GM12873 (cell line): Measurements from ENCODE around the gene MYL5.

Experiments
- TF ChIP-seq, protein P1 (sequence below): IDR thresholded peaks from 2 replicates; pipeline ENCODE4 v1.5.1; 2012; ENCODE audit warnings: low read depth, mild to moderate bottlenecking, moderate library complexity, low read length, control low read depth; ENCODE audit not compliant: insufficient read depth; ENCODE audit errors: missing control alignments

The MYL5 gene

DNA sequence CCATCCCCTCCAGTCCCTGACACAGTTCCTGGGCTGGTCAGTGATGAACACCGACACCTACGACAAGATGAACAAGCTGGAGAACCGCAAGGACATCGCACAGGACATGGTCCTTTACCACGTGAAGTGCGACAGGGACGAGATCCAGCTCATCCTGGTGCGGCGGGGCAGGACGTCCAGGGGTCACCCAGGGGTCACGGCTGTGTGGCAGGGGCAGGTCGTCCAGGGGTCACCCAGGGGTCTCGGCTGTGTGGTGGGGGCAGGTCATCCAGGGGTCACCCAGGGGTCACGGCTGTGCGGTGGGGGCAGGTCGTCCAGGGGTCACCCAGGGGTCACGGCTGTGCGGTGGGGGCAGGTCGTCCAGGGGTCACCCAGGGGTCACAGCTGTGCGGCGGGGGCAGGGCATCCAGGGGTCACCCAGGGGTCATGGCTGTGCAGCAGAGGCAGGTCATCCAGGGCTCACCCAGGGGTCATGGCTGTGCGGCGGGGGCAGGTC is 17.0 kb upstream of the MYL5 start:
- TF ChIP-seq, protein P1, sequence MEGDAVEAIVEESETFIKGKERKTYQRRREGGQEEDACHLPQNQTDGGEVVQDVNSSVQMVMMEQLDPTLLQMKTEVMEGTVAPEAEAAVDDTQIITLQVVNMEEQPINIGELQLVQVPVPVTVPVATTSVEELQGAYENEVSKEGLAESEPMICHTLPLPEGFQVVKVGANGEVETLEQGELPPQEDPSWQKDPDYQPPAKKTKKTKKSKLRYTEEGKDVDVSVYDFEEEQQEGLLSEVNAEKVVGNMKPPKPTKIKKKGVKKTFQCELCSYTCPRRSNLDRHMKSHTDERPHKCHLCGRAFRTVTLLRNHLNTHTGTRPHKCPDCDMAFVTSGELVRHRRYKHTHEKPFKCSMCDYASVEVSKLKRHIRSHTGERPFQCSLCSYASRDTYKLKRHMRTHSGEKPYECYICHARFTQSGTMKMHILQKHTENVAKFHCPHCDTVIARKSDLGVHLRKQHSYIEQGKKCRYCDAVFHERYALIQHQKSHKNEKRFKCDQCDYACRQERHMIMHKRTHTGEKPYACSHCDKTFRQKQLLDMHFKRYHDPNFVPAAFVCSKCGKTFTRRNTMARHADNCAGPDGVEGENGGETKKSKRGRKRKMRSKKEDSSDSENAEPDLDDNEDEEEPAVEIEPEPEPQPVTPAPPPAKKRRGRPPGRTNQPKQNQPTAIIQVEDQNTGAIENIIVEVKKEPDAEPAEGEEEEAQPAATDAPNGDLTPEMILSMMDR = no peak

DNA sequence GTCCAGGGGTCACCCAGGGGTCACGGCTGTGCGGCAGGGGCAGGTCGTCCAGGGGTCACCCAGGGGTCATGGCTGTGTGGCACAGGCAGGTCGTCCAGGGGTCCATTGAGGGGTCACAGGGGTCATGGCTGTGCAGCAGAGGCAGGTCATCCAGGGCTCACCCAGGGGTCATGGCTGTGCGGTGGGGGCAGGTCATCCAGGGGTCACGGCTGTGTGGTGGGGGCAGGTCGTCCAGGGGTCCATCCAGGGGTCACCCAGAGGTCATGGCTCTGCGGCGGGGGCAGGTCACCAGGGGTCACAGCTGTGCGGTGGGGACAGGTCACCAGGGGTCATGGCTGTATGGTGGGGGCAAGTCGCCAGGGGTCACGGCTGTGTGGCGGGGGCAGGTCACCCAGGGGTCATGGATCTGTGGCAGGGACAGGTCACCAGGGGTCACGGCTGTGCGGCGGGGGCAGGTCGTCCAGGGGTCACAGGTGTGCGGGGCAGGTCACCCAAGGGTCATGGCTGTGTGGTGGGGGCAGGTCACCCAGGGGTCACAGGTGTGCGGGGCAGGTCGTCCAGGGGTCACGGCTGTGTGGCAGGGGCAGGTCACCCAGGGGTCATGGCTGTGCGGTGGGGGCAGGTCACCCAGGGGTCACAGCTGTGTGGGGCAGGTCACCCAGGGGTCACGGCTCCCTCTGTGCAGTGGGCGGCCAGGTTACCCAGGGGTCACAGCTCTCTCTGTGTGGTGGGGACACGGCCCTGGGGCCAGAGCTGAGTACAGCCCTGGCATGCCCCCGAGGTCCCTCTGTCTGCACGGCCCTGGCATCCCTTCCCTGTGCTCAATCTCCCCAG is 16.3 kb upstream of the MYL5 start:
- TF ChIP-seq, protein P1 = no peak

DNA sequence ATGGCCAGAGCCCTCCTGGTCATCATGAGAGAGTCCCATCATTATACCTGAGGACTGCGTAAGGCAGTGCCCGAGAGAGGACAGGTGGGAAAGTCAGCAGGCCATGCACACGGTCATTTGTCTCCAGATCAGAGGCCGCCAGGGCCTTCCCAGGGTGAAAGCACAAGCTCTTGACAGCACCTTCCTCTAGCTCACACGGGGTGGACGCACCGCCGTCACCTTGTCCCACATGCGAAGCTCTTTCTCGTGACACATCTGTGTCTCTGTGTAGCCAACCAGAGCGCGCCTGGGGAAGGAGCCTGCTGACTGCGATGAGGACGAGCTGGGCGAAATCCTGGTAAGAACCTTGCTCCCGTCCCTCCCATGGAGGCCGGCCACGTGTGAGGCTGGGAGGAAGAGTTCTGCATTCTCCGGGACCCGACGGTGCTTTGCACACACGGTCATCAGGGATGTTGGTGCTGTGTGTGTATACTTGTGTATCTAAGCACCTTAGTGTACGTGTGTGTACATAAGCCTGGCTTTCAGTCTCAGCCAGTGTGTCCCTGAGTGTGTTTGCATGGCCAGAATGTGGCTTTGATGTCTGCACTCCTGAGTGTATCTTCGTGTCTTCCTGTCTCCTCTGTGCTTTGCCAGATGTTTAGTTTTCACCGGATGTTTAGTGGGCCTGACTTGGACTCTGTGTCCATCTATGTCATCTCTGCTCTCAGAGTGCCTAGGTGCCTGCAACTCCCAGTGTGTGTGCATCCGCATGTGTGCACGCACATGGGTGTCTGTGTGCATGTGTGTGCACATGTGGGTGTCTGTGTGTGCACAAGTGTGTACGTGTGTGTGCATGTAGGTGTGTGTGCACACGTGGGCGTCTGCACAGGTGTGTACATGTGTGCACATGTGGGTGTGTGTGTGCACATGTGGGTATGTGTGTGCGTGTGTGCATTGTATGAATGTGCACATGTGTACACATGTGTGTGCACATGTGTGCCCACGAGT is 15.4 kb upstream of the MYL5 start:
- TF ChIP-seq, protein P1 = no peak

DNA sequence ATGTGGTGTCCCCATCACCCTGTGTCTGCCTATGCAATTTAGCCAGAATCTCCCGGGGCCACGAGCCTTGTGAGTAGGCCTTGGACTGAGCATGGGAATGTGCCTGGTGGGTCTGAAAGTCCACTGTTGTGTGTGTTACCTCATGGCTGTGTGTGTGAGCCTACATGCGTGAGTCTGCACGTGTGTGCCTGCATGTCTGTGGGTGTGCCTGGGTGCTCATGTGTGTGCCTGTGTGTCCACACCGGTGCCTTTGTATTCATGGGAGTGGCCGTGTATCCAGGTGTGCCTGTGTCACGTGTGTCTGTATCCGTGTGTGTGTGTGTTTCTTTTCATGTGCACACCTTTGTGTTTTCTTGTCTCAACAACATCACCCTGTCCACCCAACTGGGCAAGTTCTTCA is 14.5 kb upstream of the MYL5 start:
- TF ChIP-seq, protein P1 = no peak

DNA sequence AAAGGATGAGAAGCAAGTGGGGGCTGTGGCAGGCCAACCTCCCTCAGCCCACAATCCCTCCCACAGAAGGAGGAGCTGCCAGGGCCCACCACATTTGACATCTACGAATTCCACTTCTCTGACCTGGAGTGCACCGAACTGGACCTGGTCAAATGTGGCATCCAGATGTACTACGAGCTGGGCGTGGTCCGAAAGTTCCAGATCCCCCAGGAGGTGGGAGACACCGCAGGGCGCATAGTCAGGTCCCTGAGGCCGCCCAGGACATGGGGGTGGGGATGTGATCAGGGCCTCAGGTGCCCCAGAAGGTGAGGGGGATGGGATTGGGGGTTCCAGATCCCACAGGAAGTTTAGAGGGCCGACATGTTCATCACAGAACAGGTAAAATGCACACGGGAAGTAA is 13.9 kb upstream of the MYL5 start:
- TF ChIP-seq, protein P1 = no peak

DNA sequence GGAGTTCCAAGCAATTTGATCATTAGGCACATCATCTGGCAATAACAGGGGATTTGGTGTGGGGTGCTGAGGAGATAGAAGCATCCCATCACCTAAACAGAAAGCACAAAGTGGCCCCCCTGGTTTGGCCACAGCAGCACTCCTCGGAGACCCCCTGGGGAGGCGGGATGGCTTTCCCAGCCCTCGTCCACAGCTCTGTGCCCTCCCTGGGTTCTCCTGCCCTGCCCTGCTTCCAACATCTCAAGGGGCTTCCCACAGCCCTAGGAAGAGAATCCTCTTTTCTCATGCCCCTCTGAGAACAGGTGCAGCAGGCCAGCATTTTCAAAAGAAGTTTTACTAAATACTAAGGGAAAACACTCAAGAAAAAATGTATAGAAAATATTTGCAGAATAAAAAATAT is 13.1 kb upstream of the MYL5 start:
- TF ChIP-seq, protein P1 = no peak

DNA sequence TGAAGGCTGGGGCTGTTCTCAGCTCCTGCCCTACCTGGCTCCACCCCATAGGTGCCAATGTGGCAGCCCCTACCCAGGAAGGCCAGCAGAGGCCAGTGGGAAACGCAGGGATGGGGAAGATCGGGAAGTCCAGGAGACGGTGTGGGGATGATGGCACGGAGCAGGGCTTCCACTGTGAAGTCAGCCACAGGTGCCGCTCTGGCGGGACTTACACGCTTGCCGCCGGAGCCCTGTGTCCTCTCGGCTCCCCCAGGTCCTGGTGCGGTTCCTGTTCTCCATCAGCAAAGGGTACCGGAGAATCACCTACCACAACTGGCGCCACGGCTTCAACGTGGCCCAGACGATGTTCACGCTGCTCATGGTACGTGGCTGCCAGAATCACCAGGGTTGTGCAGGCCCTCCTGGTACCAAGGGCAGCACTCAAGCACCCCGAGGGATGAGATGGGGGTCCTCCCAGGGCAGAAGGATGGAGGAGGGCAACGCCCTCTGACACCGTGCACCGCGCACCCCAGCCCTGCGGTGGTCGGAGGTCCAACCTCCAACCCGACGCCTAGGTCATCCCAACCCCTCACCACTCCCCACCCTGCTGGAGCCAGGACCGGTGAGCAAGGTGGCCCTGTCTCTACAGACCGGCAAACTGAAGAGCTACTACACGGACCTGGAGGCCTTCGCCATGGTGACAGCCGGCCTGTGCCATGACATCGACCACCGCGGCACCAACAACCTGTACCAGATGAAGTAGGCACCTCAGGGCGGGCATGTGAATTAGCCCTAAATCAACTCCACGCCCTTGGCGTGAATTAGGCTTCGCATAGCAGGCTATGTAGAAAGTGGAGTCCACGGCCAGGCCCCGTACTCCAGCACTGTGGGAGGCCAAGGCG is 12.2 kb upstream of the MYL5 start:
- TF ChIP-seq, protein P1 = no peak
